ENCODE data around the gene ZBTB7C.

ZBTB7C gene

DNA sequence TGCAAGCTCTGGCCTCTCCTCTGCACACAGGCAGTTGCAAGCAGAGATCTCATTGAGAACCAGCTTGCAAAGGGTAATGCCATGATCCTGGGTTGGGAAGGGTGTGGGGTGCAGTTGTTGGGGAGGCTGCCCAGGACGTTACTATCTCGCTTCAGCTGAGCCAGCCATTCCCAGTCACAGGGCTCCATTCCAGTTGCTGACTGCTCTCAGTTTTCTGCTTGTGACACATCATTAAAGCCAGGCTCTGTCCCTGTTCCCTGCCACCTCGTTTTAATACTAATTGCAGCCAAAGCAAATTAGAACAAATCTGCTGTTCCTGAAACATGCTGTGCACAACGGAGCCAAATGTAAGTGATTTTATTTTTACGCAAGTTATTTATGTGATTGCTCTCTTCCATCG, 416.2 kb downstream of the ZBTB7C start:
- TF ChIP-seq, protein P1, sequence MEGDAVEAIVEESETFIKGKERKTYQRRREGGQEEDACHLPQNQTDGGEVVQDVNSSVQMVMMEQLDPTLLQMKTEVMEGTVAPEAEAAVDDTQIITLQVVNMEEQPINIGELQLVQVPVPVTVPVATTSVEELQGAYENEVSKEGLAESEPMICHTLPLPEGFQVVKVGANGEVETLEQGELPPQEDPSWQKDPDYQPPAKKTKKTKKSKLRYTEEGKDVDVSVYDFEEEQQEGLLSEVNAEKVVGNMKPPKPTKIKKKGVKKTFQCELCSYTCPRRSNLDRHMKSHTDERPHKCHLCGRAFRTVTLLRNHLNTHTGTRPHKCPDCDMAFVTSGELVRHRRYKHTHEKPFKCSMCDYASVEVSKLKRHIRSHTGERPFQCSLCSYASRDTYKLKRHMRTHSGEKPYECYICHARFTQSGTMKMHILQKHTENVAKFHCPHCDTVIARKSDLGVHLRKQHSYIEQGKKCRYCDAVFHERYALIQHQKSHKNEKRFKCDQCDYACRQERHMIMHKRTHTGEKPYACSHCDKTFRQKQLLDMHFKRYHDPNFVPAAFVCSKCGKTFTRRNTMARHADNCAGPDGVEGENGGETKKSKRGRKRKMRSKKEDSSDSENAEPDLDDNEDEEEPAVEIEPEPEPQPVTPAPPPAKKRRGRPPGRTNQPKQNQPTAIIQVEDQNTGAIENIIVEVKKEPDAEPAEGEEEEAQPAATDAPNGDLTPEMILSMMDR (IDR thresholded peaks at IDR 0.05; ENCODE audit: low read depth, low read length): no peak
- no peak for DNase-seq (ENCODE audit: low read depth, low spot score)
- H3K4me3 ChIP-seq (ENCODE audit: low read depth, low read length): no peak overlapping the region
- in situ Hi-C loops (cut with HindIII; ENCODE audit: low sequenced_read_pairs): no loop called here

DNA sequence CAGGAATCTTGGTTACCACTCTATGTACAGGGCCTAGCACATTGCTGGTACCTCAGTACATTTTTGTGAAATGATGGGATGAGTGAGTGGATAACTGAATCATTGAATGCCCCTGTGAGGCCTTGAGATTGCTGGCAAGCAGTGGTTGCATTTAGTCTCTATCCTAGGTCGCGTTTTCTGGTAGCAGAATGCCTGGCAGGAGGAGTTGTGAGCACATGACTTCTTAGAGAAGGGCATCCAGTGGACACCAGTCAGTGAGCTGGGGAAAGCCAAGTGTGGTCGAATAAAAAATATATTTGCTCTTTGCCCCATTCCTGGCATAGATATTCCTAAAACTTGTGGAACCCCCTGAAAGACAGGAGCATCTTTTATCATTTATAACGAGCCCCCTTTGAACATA, 416.9 kb downstream of the ZBTB7C start:
- no peak overlapping the region for H3K4me3 ChIP-seq (ENCODE audit: low read depth, low read length)
- in situ Hi-C loops (cut with HindIII; ENCODE audit: low sequenced_read_pairs): no loop called here
- DNase-seq (ENCODE audit: low read depth, low spot score): no peak
- TF ChIP-seq, protein P1 (IDR thresholded peaks at IDR 0.05; ENCODE audit: low read depth, low read length): no peak

DNA sequence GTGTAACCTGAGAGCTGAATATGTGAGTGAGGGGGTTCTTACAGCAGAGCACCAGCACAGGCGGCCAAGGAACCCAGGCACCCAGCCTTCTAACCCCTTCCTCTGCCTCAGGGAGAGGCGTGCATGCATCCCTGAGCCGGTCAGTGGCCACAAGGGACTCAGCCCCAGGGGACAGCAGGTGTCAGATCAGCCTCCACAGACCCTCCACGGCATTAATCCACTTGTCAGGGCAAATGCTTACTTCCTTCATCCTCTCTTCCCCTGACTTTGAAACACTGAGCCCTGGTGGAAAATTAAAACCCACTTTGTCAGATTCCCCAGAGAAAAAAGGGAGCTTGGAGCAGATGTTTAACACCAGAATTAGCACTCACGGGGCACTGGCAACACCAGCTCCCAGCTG, 418.2 kb downstream of the ZBTB7C start:
- DNase-seq (ENCODE audit: low read depth, low spot score): no peak
- H3K4me3 ChIP-seq (ENCODE audit: low read depth, low read length): no peak overlapping the region
- TF ChIP-seq, protein P1 (IDR thresholded peaks at IDR 0.05; ENCODE audit: low read depth, low read length): no peak
- in situ Hi-C loops (cut with HindIII; ENCODE audit: low sequenced_read_pairs): no loop called here

DNA sequence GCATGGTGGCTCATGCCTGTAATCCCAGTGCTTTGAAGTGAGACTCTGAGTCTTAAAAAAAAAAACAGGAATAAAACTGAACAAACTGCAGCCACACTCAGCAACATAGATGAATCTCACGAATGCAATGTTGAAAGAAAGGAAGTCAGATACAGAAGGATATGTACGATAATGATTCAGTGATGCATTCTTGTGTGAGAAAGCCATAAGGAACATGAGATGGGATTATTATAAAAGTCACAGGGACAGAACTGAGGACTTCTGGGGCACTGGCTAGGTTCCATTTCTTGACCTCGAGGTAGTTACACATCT, 421.8 kb downstream of the ZBTB7C start:
- in situ Hi-C loops (cut with HindIII; ENCODE audit: low sequenced_read_pairs): no loop called here
- no peak for DNase-seq (ENCODE audit: low read depth, low spot score)
- TF ChIP-seq, protein P1 (IDR thresholded peaks at IDR 0.05; ENCODE audit: low read depth, low read length): no peak

DNA sequence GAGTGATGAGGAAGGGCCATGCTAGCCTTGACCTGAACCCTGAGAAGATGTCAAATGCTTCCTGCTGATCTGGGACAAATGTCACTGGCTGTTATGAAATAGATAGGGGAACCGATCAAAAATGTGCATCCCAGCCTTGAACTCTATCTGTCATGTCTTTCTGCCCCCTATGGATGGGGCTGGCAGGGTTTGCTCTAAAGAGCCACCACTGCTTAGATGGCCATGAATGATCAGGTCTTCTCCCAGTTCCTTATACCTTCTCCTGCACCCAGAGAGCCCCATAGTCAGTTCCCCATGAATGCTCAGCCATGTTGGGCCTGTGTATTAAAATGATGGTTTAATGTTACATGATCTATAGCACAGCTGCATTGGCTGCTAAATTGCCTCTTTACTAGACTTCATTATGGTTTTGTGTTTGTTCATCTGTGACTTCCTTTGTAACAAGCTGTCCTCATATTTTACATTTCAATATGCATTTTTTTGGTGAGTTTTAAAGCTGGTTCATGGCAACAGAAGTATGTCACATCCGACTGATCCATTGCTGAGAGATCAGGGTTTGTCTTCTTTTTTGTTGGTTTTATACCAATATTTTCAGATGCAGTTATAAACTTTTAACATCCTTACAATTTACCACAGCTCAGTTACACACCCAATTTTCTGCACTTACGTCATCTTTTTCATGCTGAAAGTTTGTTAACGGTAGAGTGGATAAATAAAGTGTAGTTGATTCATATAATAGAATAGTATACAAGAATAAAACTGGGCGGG, 422.4 kb downstream of the ZBTB7C start:
- in situ Hi-C loops (cut with HindIII; ENCODE audit: low sequenced_read_pairs): no loop called here
- H3K4me3 ChIP-seq (ENCODE audit: low read depth, low read length): no peak overlapping the region
- DNase-seq (ENCODE audit: low read depth, low spot score): no peak
- TF ChIP-seq, protein P1 (IDR thresholded peaks at IDR 0.05; ENCODE audit: low read depth, low read length): no peak

More for the DNA sequence above, 421.8 kb downstream of the ZBTB7C start:
- no peak overlapping the region for H3K4me3 ChIP-seq (ENCODE audit: low read depth, low read length)

DNA sequence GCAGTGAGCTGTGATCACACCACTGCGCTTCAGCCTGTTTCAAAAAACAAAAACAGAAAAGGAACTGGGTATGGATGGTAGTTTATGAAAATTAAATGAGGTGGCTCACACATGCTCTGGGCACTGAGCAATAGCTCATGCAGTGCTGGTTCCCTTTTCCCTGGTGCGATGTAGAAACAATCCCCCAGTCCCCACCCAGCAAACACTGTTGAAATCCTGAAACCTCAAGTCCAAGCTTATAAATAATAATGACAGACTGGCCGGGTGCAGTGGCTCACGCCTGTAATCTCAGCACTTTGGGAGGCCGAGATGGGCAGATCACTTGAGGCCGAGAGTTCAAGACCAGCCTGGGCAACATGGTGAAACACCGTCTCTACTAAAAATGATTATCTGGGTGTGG, 423.3 kb downstream of the ZBTB7C start:
- DNase-seq (ENCODE audit: low read depth, low spot score): no peak
- TF ChIP-seq, protein P1 (IDR thresholded peaks at IDR 0.05; ENCODE audit: low read depth, low read length): no peak
- in situ Hi-C loops (cut with HindIII; ENCODE audit: low sequenced_read_pairs): no loop called here
- no peak overlapping the region for H3K4me3 ChIP-seq (ENCODE audit: low read depth, low read length)
